DMS114 treated with DMSO at 0.1 percent for 48 hours (cell line): ENCODE data around the gene POGK.
"Not testable (repeated sequence)": the region's sequence is repeated elsewhere in the genome, so short reads cannot be mapped to it uniquely, and the experiment has no call there.

Source experiments
- DNase-seq: peaks from one replicate; lab custom pipeline; 2025; ENCODE audit not compliant: unreplicated experiment; lab: John Stamatoyannopoulos, UW

Gene POGK

DNA sequence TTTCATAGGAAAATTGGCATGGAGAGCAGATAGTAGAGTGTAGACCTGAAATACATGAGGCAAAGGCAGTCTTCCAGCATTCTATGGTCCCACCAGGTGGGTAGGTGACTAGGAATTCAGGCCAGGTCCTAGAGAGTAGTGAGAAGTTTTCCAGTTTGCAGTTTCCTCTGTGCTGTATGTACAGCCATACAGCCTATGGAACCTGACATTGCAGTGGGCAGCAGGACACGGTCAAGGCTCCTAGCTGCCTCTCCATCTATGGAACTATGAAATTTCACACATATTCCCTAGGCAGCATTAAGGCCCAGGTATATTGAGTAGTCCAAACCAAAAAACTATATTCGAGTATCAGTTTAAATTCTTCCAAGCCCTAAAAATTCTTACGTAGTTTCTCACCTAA is 16.3 kb downstream of the POGK start:
- no peak for DNase-seq

DNA sequence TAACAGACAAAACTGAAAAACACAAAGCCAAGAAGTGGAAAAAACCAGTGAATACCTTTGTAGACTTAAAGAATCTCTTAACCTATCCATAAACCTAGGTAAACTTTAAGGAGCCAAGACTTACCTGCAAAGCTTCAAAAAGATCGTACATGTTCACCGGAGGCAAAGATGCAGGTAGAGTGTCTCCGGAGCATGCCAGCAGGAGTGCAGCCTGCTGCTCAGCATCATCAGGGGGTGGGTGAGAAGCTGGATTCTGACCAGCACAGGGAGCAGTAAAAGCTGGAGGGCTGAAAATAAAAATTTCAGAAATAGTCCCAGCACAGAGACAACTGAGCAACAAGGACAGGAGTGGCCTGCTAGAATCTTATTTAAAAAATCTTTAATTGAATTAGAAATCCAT is 18.7 kb downstream of the POGK start:
- no peak for DNase-seq

DNA sequence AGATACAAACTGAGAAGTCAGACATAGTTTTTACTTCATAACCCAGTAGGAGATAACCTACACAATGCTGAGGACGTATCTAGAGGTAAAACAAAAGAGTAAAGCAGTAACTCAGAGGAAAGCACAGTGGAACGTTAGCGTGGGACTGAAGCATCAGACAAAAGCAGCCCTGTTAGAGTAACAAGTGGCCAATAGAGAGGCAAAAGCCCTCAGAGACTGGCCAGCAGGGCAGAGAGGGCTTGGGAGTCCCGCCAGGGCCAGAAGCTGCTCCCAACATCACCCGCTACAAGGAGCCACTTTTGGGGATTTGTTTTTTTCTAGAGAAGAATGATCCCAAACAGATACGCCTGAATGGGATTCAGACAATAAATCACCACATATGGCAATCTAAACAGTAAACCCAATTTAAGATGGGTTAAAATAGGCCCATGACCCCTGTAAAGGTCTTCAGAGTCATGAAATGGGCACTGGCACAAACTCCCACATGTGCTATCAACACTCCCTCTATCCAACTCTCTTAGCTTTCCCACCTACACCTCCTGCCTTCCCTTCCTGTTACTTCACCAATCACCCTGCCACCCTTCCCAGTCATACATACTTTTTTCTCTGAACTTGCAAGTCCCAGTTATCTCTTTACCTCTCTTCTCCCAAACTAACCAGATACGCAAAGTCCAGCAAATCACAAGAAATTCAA is 19.6 kb downstream of the POGK start:
- no peak for DNase-seq

DNA sequence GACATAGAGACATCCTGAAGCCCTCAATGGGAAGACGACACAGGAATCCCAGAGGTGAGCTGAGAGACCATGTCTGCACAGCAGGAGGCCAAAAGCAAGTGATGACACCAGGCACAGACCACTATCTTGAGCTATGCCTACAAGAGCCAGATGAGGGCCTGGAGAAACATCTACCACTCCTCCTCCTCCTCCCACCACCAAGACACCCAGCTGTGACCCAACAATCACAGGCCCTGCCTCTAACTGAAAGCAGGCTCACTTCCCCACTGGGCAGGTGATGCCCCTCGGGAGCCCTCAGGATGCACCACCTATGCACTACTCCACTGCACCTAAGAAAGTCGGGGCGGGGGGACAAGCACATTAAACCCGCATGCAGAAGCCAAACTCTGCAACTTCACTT is 20.3 kb downstream of the POGK start:
- DNase-seq, result no peak

DNA sequence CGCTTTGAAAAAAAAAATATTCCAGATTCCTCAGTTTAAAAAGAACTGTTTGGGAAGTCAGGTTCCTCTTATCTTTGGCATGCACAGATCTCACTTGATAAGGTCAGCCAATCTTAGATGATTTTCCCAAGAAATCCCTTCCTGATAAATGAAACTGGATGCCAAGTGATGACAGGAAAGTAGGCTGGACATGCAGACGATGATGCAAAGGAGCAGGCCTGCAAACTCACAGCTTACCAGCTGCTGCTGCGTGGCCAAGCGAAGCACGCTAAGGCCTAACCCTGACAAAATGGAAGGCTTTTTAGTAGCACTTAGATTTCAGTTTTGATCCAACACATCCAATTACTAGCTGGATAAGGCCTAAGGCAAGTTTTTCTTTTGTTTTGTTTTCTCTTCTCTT is 26.7 kb downstream of the POGK start:
- DNase-seq, result no peak

DNA sequence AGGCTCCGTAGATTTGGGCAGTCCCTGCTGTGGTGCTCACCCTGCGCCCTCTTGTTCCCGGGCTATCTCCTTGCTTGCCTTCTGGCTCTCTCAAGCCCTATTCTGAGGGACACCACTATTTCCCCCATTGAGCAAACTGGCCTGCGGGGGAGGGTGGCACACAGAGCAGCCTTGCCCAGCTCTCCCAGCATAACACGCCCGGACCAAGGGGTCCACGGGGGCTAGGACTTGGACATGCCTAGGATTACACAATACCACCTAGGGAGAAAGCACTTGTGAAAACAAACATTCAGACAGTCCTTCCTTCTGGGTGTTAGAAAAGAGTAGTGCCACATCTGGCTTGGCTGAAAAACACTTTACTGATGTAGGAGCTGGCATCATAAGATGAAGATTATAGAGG is 29.4 kb downstream of the POGK start:
- no peak for DNase-seq

DNA sequence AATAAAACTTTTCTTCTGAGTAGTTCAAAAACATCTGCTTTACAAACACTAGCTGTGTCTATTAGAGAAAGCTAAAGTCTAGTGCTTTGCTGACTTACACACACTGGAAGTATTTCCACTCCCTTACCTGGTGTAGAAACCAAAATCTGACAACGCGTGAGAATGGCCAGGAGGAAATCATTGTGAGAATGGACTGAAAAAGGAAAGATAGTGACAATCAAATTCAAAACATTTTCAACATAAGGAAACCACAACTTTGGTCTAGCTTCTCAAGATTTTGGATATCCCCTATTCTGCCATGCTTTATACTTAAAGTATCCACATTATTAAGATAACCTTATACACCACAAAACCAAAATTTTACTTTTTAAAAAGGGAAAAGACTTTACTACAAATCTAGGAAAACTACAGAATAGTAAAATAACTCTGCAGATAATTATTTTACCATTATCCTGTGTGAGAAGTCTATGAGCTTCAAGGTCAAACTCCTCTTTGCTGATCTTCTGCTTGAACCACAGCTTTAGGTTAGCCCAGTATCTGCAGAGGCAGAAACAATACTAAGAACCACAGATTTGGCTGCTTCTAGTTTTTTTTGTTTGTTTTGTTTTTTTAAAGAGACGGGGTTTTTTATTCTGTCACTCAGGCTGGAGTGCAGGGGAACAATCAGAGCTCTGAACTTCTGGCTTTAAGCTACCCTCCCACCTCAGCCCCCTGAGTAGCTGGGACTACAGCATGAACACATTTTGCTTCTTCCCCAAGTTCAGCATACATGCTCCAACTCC is 30.2 kb downstream of the POGK start:
- DNase-seq, result no peak

DNA sequence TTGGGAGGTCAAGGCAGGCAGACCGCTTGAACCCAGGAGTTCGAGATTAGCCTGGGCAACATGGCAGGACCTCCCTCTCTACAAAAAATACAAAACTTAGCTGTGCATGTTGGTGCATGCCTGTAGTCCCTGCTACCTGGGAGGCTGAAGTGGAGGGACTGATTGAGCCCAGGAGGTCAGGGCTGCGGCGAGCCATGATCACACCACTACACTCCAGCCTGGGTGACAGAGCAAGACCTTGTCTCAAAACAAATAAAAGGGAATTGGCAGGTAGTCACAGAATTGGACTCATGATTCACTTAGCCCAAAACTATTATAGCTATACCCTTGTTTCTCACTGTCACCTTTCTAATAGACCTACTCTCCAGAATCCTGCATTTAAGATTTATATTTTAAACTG is 31.3 kb downstream of the POGK start:
- no peak for DNase-seq

DNA sequence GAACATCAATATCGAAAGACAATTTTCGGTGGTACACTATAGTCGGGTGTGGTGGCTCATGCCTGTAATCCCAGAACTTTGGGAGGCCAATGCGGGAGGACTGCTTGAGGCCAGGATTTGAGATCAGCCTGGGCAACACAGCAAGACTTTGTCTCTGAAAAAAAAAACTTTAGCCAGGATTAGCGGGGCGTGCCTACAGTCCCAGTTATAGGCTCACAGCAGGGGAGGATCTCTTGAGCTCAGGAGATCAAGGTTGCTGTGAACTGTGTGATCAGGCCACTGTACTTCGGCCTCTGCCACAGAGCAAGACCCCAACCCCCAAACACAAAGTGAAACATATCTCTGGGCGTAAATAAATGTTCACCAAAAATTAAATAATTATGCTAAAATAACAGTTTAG is 35.2 kb downstream of the POGK start:
- DNase-seq, result no peak

DNA sequence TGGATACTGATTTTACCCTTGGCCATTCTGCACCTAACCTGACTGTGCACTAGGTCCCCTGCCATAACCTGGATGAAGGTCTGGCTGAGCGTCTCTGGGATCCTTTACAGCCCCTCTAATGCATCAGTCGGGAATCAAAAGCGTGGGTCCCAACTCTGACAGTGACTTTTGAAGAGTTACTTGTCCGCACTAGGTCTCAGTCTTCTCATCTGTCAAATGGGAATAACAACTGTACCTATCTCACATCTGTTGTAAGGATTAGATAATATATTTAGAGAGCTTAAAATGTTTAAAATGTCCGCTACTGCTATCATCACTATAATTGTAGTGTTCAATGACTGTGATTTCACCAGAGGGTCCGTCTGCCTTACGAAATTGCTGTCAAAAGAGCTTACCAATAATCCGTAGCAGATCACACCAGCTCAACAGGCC is 36.0 kb downstream of the POGK start:
- no peak for DNase-seq

DNA sequence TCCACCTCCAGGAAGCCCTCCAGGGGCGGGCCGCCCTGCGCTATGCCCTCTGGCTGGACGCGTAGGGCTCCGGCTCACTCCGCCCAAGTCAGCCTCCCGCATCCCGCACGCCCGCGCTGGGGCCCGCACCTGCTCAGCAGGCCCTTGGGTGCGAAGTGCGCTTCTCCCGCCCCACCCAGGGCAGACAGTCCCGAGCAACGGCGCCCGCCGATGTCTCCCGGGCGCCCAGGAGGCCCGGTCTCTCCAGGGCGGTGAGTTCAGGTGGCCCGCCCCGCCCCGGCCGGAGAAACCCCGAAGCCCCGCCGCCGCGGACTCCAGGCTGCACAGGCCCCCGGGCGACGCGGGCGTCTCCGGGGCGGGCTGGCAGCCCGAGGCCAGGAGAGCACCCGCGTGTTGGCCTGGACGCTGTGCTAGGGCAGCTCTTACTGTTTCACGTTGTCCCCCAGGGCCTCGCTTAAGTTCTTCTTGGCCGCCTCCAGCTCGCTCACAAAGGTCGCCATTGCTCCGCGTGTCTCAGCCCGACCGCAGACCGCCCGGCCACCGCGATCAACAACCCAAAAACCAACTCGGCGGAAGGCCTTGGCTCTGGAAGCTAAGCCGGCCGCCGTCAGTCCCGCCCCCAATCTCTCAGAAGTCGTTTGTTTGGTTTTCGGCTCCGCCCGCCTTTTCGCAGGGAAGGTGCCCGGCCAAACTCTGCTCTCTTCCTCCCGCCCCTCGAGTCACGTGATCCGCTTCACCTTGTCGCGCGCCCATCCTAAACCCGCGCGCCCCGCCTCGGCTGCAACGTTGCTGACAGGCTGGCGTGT is 36.7 kb downstream of the POGK start, which contains the start of gene TADA1:
TADA1 (minus strand) TSS at position 531 of the 806 bp plus-strand sequence; CDS start at position 500, 31 bp downstream.
- peak; percentile 98 for DNase-seq

DNA sequence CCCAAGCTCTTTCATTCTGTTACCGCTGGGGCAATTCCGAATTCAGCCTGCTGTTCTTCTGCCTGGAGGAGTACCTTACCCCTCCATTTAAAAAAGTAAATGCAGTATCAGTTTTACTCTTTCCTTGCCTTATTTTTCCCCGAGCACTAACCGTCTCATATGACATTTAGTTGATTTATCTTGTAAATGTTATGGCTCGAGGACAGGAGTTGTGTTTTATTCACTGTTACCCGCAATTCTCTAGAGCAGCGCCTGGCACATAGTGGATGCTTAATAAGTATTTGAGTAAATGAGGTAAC is 37.2 kb downstream of the POGK start:
- no peak for DNase-seq

DNA sequence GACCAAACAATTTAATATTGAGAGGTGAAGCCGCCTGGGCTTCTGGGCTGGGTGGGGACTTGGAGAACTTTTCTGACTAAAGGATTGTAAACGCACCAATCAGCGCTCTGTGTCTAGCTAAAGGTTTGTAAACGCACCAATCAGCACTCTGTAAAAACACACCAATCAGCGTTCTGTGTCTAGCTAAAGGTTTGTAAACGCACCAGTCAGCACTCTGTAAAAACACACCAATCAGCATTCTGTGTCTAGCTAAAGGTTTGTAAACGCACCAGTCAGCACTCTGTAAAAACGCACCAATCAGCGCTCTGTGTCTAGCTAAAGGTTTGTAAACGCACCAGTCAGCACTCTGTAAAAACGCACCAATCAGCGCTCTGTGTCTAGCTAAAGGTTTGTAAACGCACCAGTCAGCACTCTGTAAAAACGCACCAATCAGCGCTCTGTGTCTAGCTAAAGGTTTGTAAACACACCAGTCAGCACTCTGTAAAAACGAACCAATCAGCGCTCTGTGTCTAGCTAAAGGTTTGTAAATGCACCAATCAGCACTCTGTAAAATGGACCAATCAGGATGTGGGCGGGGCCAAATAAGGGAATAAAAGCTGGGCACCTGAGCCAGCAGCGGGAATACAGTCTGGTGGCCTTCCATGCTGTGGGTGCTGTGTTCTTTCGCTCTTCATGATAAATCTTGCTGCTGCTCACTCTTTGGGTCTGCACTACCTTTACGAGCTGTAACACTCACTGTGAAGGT is 39.1 kb downstream of the POGK start:
- not testable (repeated sequence) for DNase-seq

DNA sequence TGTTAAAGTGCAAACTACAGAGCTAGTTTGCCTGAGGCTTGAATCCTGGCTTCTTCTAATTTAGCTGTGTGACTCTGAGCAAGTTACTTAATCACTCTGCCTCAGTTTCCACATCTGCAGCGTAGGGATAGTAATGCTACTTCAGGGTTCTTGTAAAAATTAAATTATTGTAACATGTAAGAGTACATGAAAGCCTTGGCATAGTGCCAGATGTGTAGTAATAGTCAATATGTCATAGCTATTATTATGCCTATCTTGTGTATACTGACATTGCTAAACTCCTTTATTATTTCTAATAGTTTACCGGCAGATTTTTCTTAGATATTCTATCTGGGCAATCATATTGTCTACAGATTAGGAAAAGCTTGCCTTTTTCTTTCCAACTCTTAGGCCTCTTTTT is 43.6 kb downstream of the POGK start:
- DNase-seq, result no peak

DNA sequence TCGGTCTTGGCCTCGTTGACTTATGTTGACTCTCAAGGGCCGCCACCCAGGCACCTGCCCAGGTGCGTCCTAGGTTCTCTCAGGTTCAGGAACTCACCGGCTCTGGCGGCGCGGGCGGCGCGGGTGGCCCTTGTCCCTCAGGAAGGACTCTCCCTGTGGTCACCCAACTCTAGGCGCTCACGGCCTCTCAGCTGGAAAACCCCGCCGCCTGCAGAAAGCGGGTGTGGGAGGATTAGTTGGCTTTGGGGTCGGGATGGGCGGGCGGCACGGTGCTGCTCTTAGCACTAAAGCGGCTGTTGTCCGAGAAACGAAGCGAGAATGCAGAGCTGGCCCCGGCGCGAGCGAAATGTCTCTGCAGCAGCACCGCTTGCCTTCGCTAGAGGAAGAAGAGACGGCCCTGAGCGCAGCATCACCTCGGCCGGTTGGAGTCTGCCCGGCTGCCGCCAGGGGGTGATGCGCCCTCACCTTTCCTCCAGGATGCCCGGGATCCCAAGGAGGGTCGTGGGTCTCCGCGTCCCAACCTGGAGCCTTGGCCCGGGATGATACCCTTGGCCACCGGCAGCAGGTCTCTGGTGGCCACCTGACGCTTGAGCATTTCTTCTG is 44.9 kb downstream of the POGK start:
- DNase-seq, result no peak

DNA sequence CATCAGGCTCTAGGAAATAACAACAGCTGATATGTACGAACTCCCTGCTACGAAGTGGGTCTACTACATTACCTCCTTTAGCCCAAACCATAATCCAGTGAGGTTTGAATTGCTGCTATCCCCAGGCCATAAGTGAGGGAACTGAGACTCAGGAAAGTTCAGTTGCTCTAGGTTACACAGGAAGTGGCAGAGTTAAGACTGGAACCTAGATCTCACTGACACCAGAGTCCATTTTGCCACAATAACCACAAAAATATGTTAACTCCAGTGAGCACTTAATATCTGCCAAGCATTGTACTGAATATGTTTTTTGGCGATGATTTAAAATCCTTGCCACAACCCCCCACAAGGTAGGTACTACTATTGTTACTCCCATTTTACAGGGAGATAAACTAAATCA is 45.7 kb downstream of the POGK start:
- DNase-seq, result no peak

DNA sequence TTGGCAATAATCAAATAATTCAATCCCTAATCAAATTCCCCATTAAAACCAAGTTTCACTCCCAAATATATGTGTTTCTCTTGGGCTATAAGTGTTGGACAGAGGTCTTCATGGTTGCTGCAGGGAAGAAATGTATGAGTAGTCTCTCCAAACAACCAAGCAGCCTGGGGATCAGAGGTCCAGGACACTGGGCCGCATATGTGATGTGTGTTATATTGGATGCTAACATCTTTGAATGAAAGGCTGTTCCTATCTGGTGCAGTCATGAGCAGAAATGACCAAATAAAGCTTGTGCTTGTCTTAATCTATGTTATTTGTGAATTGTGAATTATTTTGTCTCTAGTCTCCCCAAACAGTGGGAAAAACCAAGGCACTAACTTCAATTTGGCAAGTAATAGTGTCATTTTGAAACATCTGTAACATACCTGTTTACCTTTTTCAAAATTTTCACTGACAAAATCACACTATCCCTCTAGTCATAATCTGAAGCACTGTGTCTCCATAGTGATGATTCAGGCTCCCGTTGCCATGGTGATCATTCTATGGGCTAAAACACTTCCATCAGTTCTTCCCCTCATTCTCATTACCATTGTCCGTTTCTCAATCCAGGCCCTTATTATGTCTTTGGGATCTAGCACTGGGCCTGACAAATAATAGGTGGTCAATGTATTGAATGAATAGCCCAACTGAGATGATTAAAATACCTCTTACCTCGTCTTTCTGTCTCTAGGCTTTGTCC is 49.3 kb downstream of the POGK start:
- DNase-seq, result no peak

DNA sequence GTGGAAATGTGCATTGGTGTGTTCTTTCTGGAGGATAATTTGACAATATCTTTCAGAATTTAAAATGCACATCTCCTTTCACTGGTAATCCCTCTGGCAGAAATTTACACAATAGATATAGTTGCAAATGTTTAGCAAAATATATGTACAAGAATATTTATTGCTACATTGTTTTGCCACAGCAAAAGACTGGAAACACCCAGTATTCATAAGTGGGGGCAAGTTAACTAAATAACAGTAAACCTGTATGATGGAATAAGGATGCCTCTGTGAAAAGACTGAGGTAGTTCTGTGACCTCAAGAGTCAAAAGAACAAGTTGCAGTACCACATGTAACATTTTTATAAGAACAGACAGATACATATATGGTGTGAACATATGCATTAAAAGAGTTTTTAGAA is 50.5 kb downstream of the POGK start:
- DNase-seq, result no peak

DNA sequence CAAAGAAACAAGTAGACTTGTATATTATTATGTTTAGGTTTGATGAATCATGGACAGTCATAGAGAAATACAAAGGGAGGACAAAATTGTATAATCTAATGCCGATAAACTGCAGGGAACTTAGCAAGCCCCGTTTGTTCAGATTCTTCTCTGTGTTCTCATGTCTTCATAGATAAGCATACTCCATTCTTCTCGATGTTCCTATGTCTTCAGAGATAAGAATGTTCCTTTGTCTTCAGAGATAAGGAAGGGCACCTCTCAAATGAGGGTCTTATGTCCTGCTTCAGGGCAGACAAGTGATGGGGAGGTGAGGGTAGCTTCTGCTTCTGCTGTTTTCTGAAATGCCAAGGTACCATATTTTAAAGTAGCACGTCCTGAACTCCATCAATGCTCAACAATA is 56.5 kb downstream of the POGK start:
- no peak for DNase-seq

DNA sequence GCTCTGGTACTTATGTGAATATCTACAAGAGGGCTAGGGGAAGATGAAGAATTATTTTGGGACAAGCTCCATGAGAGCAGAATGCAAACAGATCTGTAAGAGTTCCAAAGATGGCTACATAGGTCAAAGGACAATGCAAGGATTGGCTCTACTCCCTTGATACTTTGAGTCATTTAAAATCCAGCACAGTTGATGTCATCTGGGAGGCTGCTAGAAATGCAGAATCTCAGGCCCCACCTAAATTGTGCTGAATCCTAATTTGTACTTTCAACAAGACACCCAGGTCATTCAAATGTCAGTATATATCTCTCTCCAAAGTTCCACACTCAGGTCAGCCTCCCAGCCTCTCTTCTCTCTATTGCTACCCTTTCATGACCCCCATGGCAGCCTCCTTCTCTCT is 60.5 kb downstream of the POGK start:
- DNase-seq, result no peak
